ENCODE data around the gene BMI1.
"Not testable (repeated sequence)": the region's sequence is repeated elsewhere in the genome, so short reads cannot be mapped to it uniquely, and the experiment has no call there.

BMI1 gene

DNA sequence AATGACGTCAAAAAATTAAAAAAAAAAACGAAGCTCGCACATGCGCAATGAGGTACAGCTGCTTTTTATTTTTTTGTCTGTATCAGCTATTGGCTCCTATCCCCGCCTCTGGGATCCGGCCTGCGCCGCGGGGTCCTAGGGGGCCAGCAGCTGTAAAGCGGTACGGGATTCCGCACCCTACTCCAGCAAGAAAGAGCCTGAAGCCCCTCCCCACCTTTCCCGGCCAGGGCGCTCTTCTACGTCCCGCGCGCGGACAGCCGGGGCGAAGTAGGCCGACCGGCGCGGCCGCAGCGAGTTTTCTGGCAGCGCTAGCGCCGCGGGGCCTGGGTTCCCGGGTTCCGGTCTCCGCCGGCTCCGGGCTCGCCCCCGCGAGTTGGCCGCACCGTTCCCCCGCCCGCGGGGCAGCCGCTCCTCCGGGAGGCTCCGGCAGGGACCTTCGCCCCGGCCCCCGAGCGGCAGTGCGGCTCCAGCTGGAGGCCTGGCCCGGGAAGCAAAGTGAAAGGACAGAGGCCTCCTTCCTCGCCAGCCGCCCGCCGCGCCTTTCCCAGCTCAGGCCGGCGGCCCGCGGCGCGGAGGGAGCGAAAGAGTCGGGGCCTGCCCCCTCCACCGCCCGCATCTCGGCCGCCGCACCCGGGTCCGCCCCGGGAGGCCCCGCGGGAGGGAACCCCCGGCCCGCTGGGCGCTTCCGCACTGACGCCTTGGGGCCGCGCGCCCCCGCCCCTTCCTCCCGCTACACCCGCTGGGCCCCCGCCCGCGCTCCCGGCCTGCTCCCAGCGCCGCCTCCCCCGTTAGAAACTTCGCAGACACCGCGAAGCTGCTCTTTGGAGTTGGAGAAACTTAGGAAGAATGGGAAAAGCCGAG is 19.7 kb downstream of the BMI1 start:
- peak; percentile 73 to 91 (median 86) for DNase-seq

DNA sequence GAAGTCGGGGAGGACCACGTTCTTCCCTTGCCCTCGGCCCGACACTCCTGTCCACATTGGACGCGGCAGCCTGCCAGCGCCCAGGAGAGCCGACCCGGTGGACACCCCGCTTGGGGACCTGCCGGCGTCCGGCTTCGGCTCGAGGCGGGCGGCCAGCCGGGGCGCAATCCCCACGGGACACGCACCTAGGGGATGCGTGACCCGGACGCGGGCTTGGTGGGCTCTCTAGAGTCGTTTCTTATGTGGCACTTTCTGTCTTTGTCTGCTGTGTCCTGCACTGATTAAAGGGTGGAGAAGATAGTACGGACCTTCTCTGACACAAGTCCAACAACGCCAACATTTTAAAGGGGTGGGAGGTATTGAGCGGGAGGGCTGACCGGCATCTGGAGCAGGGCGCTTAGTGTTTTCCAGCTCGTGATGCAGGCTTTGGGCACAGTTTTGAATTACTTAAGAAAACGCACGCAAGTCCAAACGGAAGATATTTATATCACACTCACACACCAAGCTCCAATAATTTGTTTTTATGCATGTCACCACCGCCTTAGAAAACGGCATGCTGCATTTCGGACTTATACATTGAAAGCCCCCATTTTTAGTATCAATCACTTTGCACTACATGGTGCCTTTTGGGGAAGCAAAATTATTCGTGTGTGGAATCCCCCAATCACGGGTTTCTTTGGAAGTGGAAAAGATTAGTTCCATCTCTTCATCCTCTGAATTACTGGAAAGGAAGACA is 20.5 kb downstream of the BMI1 start:
- DNase-seq, result peak in 1 of 3 experiments; percentile 53

DNA sequence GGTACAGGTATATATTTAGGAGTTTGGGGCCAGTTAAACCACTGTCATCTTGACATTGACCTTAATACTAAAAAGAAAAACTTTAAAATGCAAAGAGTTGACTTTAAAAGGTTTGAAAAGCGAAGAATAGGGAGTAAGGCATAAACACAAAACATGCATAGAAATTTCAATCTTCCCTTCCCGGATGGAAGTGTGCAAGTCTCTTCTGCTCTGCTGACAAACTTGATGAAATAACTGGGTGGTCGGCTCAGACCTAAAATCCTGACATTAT is 21.0 kb downstream of the BMI1 start:
- DNase-seq, result no peak

DNA sequence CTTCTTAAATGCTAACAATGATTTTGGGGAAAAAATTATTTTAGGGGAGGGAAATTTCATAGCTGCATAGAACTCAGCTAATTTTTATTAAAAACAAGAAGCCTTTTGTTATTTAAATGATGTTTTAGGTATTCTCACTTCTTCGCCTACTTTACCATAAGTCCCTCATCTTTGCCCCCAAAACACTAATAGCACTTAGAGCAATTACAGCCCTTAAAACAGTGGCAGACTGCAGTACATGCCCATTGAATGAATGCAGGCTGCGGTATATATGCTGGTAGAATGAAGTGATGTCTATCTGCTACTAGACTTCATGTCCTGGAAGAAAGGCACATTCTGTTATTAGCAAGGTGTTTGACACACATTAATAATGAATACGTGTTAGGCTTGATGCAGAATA is 21.5 kb downstream of the BMI1 start:
- no peak for DNase-seq

DNA sequence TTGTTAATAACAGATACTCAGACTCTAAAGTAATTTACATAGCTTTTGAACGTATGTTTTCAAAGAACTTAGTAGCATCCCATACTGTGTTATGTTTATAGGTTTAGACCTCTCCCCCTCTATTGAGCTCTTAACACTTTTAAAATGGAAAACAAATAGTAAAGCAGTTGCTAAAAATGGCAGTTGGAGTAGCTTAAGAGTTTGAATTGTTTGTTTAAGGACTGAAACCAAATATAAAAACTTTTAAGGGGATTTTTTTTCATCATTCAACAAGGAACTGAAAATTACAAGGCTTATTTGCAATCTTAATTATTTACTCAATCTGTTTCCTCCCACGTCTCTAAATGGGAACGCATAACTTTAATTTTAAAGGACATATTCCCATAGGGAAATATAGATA is 22.8 kb downstream of the BMI1 start:
- DNase-seq, result no peak

DNA sequence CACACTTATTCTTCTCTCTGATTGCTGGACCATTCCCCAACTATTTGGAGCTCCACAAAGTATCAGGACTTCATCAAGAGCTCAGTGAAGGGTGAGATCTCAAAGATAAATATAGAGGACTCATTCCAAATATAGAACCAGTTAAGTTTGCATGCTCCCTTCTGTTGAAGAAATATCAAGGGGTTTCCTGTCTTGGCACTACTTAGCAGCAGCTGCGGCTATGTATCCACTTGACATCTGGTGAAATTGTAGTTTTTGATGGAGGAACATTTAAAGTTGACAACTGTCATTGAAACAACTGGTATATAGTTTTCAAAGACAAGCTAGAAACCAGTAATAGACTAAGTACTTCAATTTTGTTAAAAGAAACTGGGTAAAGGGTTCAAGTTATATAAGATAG is 23.4 kb downstream of the BMI1 start:
- no peak for DNase-seq

DNA sequence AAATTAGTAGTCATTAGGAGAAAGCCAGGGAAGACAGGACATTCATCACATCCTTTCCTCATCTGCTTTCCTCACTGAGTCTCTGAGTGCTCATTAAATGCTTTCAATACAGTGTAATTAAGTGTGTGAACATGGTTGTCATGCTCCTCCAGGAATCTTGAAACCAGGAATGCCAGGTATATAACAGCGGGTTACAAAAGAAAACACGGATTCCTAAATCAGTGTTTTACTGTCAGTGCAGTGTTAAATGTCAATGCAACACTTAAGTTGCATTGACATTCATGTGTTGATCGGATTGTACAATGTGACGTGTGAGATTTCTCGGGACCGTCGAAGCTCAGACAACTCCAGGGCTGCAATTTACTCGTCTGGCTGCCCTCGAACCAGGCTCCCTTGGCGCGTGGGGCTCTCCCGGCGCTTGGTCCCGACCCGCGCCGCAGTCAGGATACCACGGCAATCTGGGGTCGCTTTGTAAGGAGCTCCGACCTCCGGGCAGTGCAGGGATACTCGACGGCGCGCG is 23.9 kb downstream of the BMI1 start:
- DNase-seq, result no peak

DNA sequence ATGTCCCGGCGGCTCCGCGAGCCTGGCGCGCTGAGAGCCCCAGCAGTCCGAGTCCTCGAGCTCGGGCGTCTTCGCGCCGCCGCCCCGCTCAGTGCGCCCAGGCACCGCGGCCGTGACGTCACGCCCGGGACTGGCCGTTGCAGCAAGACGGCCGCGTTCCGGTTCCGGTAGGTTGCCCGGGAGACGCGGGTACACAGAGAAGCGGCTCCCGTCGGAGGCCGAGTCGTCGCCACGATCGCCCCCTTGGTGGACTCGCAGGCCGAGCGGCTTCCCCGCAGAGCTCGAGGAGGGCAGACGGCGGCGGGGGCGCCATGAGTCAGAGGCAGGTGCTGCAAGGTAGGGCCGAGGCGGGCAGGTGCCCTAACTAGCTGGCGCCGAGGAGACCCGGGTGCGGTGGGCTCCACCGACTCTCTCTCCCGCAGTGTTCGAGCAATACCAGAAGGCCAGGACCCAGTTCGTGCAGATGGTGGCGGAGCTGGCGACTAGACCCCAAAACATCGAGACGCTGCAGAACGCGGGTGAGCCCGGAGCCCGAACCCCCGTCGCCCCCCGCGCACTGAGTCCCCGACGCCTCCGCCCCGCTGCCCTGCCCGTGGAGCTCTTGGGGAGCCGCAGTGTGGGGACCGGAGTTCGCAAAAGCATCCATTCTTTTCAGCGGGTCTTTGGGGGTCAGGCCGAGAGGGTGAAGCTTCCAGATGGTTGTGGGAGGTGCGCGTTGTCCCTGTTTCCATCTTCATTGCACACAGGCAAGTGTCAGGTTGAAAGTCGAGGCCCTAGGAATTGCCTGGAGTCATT is 24.6 kb downstream of the BMI1 start, which contains the start of gene SPAG6:
Gene SPAG6, plus strand, starts transcription at position 196 of the 795 bp plus-strand sequence. Its CDS starts 116 bp downstream, at position 312.
- peak; percentile 78 to 92 (median 87) for DNase-seq

DNA sequence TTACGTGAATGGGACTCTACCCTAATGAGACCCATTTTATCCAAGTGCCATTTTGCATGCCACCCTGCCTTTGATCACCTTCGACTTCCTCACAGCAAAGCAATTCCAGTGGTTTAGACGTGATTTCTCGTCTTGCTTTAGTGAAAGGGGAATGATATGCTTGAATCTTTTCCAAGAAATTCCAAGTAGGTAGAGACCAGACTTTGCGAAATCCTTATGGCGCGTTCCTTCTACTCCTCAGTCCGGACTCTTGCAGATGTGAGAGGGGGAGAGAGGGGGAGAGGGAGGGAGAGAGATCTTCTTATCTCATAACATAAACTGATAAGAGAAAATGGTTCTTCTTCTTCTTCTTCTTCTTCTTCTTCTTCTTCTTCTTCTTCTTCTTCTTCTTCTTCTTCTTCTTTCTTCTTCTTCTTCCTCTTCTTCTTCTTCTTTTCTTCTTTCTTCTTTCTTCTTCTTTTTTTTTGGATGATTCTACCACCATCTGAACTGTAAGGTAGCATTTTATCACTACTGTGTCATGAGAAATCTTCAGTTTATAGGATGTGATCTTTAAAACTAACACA is 25.3 kb downstream of the BMI1 start:
- DNase-seq, result no peak

DNA sequence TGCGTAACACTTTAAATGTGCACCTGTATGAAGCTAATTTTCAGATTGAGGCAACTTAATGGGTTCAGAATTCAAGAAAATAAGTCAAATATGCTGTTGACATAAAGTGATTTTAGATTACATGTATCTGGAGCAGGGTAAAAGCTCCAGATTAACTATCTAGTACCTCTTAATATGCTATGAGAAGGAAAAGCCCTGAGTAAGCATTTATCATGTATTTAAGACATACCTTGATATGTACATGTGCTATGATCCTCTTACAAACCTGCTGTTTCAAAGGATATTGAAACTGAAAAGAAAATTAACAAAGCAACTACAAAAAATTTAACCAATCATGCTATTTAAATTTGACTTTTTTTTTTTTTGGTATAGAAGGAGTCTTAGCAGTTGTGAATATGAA is 28.9 kb downstream of the BMI1 start:
- no peak for DNase-seq

DNA sequence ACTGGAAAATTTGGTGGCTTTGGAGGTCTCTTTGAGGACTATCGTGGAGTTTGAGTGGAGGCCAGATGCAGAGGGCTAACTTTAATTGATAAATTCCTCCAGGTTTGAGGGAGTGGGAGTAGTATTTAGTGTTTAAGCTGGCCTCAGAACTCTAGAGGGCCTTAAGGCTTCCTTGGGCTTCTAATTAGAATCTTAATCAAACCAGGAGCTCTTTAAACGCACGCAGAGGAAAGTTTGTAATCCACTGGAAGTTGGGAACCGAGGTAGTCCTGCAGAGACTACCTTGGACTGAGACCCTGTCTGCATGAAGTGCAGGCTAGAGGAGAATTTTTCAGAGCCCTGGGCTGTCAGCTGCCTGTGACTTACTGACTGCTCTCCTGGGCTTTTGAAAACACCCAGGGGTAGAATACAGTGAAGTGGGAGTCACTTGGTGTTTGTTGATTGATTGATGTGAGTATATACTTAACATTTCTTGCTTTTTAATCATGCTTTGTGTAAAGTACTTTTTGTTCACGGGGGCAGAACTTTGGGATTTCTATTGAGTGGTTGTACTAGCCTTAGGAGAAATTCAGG is 30.3 kb downstream of the BMI1 start:
- no peak for DNase-seq

DNA sequence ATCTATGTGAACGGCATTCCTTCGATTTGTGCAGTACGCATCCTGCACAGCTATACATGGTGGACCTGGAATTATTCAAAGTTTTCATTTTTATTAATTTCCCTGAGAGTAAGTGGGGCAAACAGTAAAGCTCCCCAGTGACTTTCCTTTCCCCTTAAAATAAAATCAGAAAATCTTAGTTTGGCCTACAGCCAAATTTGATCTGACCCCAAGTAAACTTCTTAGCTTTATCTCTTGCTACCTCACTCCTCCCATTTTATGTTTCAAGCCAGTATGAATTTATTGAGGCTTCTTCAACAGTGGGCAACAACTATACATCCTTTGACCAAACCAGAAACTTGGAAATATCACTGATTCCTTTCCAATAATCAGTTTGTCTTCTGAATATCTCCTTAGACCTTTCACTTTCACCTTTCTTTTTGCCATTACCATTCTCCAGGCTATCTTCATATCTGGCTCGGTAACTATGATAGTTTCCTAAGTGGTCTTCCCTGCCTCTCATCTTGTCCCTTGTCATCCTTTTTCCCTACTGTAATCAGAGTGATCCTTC is 35.5 kb downstream of the BMI1 start:
- DNase-seq, result no peak

DNA sequence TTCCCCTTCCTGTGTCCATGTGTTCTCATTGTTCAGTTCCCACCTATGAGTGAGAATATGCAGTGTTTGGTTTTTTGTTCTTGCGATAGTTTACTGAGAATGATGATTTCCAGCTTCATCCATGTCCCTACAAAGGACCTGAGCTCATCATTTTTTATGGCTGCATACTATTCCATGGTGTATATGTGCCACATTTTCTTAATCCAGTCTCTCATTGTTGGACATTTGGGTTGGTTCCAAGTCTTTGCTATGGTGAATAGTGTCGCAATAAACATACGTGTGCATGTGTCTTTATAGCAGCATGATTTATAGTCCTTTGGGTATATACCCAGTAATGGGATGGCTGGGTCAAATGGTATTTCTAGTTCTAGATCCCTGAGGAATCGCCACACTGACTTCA is 36.9 kb downstream of the BMI1 start:
- DNase-seq, result not testable (repeated sequence)

DNA sequence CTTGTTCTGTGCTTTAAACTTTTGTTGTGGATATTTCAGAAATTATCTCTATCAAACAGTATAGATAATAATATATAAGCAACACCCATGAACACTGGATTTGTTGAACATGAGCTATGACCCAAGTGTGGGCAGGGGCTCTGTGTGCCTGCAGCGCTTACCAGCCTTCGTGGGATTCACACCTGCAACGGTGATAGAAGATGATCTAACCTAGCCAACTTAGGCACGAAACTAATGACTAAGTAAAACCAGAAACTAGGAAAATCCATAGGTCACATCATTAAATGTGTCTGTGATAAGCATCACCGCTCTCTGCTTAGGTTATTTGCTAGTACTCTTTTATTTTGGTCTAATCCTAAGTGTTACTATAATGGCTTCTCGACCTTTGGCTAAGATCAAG is 42.4 kb downstream of the BMI1 start:
- DNase-seq, result no peak

DNA sequence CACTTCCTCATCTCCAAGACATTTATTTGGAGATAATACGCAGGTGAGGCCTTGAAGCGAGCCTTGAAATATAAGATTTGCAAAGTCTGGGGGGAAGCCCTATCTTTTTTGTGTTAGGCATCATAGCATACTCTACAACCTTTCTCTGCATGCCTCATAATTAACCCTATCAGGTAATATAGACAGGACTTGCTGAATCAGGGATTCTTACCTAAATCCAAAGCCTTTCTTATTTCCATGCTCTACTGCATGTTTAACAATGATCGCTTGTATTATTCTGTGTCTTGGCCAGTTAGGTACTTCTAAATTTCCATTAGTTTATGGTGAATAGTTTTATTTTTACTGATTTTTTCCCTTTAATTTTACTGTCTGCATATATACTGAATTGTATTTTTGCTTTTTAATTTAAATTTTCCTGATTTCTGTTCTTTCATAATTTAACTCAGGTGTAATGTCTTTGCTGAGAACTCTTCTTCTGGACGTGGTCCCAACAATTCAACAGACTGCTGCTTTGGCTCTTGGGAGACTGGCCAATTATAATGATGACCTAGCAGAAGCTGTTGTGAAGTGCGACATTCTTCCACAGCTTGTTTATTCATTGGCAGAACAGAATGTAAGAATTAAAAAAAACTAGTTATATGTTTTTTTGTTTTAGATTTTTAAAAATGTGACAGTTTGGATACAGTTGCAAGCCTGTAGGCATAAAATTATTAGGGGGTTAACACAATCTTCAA is 43.7 kb downstream of the BMI1 start:
- no peak for DNase-seq

DNA sequence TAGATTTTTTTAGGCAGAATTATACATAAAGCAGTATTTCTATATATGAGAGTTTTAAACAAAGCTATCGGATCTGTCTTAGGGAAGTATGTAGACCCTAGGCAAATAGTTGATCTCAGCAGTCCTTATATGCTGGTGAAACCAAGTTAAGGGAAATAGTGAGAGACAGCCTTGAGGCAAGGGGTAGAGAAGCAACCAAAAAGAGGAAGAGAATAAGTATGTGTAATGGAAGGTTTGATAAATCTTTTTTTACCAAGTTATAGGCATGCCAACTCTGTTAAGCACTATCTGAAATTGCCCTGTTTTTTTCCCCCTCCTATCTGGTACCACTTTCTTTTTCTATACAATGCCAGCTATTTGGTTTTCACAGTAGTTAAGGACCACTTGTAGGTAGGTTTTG is 44.3 kb downstream of the BMI1 start:
- no peak for DNase-seq

DNA sequence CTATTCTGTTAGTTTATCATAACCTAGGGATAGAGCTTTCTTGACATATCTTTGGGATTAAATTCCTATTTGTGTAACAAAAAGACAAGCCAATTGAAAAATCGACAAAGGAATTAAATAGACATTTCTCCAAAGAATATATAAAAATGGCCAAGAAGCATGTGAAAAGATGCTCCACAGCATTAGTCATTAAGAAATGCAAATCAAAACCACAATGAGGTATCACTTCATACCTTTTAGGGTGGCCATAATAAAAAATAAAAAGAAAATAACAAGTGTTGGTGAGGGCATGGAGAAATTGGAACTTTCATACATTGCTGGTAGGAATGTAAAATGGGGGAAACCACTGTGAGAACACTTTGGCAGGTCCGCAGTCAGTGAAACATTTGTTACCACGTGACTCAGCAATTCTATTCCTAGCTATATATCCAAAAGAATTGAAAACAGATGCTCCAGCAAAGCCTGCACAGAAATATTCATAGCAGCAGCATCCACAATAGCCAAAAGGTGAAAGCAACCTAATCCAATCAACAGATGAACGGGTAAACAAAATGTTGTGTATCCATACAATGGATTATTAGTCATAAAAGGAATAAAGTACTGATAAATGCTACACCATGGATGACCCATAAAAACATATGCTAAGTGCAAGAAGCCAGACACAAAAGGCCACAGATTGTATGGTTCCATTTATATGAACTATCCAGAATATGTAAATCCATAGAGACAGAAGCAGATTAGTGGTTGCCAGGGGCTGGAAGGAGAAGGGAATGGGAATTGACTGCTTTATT is 44.9 kb downstream of the BMI1 start:
- no peak for DNase-seq

DNA sequence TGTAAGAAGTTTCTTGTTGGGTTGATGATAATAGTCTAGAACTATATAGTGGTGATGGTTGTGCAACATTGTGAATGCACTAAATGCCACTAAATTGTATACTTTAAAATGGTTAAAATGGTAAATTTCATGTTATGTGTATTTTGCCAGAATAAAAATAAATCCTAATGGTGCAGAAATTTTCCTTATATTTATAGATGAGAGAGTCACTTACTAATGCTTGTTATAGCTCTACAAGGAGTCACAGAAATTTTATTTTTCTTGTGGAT is 45.5 kb downstream of the BMI1 start:
- no peak for DNase-seq

DNA sequence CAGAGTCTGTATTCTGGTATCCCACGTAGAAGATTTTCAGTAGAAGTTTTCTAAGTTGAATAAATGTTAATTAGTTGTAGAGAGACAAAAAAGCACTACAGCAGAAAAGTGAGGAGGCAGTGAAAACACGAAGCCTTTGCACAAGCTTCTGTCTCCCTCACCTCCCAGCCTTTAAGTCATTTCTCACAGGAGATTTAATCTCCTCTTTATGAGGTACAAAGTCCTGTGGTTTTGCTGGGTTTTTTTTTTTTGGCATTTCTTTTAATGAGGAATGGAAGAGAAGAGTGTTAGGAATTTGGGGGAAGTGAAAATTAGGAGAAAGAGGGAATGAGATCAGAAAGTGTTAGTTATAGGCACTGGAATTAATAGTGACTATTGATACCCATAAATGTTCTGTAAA is 45.9 kb downstream of the BMI1 start:
- DNase-seq, result no peak

DNA sequence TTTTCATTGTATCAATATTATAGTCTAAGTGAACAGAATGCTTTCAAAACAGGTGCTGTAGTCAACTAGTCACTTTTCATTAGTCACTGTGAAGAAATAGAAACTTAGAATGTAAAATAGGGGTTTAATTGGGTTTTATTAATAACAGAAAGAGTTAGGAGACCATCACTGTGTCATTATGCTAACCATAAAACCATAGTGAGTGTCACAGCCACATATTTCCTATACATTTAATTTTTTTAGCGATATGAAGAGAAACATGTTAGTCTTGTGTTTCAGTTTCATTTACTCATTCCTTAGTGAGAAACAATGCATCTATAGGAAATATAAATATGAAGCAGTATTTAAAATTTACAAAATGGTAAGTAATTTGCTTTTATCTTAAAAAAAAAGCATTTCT is 46.6 kb downstream of the BMI1 start:
- DNase-seq, result no peak

DNA sequence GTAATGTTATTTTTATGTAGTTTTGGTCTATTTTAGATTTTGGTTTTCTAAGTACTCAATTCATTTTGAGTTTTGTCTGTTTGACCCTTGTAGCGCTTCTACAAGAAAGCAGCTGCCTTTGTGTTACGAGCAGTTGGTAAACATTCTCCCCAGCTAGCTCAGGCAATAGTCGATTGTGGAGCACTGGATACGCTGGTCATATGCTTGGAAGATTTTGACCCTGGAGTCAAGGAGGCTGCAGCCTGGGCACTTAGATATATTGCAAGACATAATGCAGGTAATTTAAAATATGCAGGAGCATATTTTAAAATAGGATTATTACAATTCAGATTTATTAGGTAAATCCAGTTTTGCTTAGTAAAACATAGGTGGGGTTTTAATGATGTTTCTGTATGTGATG is 47.5 kb downstream of the BMI1 start:
- no peak for DNase-seq
